Fibroblast of skin of scalp (primary cell): Measurements from ENCODE around the gene INSR.

Experiments used
- DNase-seq: peaks from one replicate; pipeline ENCODE4 v3.0.0-alpha.2; 2013

The INSR gene

GRCh38 chr19:7083076-7083956 is 210.9 kb downstream of the INSR start:
- peak; percentile 23 for DNase-seq

GRCh38 chr19:7078008-7078407 is 216.2 kb downstream of the INSR start:
- DNase-seq: no peak

- DNase-seq: no peak
These were observed 218.1 kb downstream of the INSR start for GRCh38 chr19:7076151-7076550.

GRCh38 chr19:7074705-7075282 is 219.4 kb downstream of the INSR start:
- no peak for DNase-seq

GRCh38 chr19:7072541-7072940 is 221.7 kb downstream of the INSR start:
- DNase-seq: no peak

- DNase-seq: no peak
These were observed 224.3 kb downstream of the INSR start for GRCh38 chr19:7069904-7070226.

GRCh38 chr19:7069042-7069903 is 224.9 kb downstream of the INSR start, which contains the start of gene ZNF557:
Gene ZNF557, plus strand, starts transcription at chr19:7069703. Its CDS starts 5,372 bp downstream, at chr19:7075075.
- peak; percentile 97 for DNase-seq

- DNase-seq: no peak
These were observed 225.6 kb downstream of the INSR start for GRCh38 chr19:7068599-7068998.

GRCh38 chr19:7067716-7068115 is 226.5 kb downstream of the INSR start:
- DNase-seq: peak; percentile 59

- DNase-seq: peak; percentile 28
These were observed 227.1 kb downstream of the INSR start for GRCh38 chr19:7067122-7067521.

- DNase-seq: no peak
These were observed 230.3 kb downstream of the INSR start for GRCh38 chr19:7063764-7064418.

GRCh38 chr19:7063339-7063738 is 230.9 kb downstream of the INSR start:
- no peak for DNase-seq
